K562 (cell line): ENCODE data around the gene CHAMP1. TPM values are rescaled to one million over a fixed set of nuclear protein-coding genes. Genes with fewer than 3 reads are reported as not detected.
A peak's percentile ranks its signal among the peaks of the same experiment; 100 is the strongest.

Experiments
- CBFA2T2 ChIP-seq: fragments of 450-650 bp; conservative IDR thresholded peaks from 2 replicates; pipeline ENCODE4 v1.6.1; 2017; ENCODE audit warnings: mild to moderate bottlenecking
- COPS2 ChIP-seq: fragments of 450-650 bp; conservative IDR thresholded peaks from 2 replicates; pipeline ENCODE4 v1.6.1; 2016; ENCODE audit warnings: mild to moderate bottlenecking, moderate library complexity
- EHMT2 ChIP-seq: fragments of 450-650 bp; IDR thresholded peaks from 2 replicates; pipeline ENCODE4 v1.6.1; 2018; ENCODE audit warnings: antibody characterized with exemption
- GATA2 ChIP-seq: sonication (generic); formaldehyde crosslinking; IDR thresholded peaks from 2 replicates; pipeline ENCODE4 v1.4.0; 2020; ENCODE audit warnings: mild to moderate bottlenecking, missing genetic modification reagents
- GTF2F1 ChIP-seq: IDR thresholded peaks from 2 replicates; pipeline ENCODE4 v1.6.1; 2011; ENCODE audit warnings: low read depth, low read length, improper control_type of control experiment
- RFX7 ChIP-seq: fragments of 250-450 bp; sonication (Bioruptor Pico); IDR thresholded peaks from 2 replicates; pipeline ENCODE4 v1.5.1; 2021; ENCODE audit warnings: mild to moderate bottlenecking
- SAP30 ChIP-seq: fragments of 200-600 bp; sonication (generic); IDR thresholded peaks from 2 replicates; pipeline ENCODE4 v1.6.1; 2012; ENCODE audit warnings: borderline replicate concordance, low read depth, mild to moderate bottlenecking, moderate library complexity, low read length, control low read depth, inconsistent platforms; ENCODE audit not compliant: insufficient read depth, poor library complexity, severe bottlenecking
- SIN3A ChIP-seq, 2 experiments: fragments of 150-350 bp in 1 of 2; IDR thresholded peaks; 2 replicates each; pipeline ENCODE4 v1.6.1; 2011 to 2016; ENCODE audit warnings: borderline replicate concordance in 2 of 2, low read depth in 2 of 2, low read length in 2 of 2, mild to moderate bottlenecking in 2 of 2, moderate library complexity in 2 of 2; ENCODE audit not compliant: control insufficient read depth in 1 of 2
- SMC3 ChIP-seq: conservative IDR thresholded peaks from 2 replicates; pipeline ENCODE4 v1.6.1; 2011; ENCODE audit warnings: low read depth, low read length, improper control_type of control experiment; ENCODE audit not compliant: insufficient read depth
- U2AF1 ChIP-seq: fragments of 200-400 bp; formaldehyde crosslinking; optimal IDR thresholded peaks from 2 replicates; pipeline ENCODE3; 2017; ENCODE audit warnings: mild to moderate bottlenecking, low read depth, low read length, moderate library complexity
- polyA plus RNA-seq, 8 experiments: library from polyadenylated mRNA; depleted of rRNA in 4 of 8; stranded (reverse) in 5 of 8; unstranded in 3 of 8; fragments of >200 nt; fragmentation: Nextera tagmentation in 2 of 8; fragmentation: Illumina TruSeq in 1 of 8; extraction: Ambion mirVana in 2 of 8; extraction: Trizol in 1 of 8; gene quantifications; 2 replicates each; pipeline versions ENCODE4 v1.2.1 to v1.2.3, GENCODE V29; 2011 to 2014; ENCODE audit warnings: inconsistent platforms in 1 of 8, missing spikeins in 1 of 8
- total RNA-seq, 7 experiments: library from RNA; depleted of rRNA in 6 of 7; stranded (reverse); fragments of >200 nt in 6 of 7; fragmentation: Illumina TruSeq in 2 of 7; extraction: Trizol in 2 of 7; gene quantifications; 2 replicates each; pipeline versions ENCODE4 v1.2.1 to v1.2.3, GENCODE V29; 2011 to 2021; ENCODE audit warnings: low replicate concordance in 1 of 7
- TF ChIP-seq, protein P1 (sequence below), 2 experiments: fragments of 450-650 bp; formaldehyde crosslinking in 1 of 2; IDR thresholded peaks; 2 replicates each; pipeline versions ENCODE4 v1.4.0 to v1.6.1; 2014 to 2020; ENCODE audit warnings: mild to moderate bottlenecking in 2 of 2, borderline replicate concordance in 1 of 2, low read depth in 1 of 2
- TF ChIP-seq, protein P2 (sequence below): IDR thresholded peaks from 2 replicates; pipeline ENCODE4 v1.6.1; 2011; ENCODE audit warnings: borderline replicate concordance, low read depth, mild to moderate bottlenecking, moderate library complexity, low read length; ENCODE audit not compliant: insufficient read depth, poor library complexity, severe bottlenecking
- TF ChIP-seq, protein P3 (sequence below): fragments of 200-800 bp; sonication (Bioruptor generic); IDR thresholded peaks from 2 replicates; pipeline ENCODE4 v1.6.1; 2017; ENCODE audit warnings: missing genetic modification characterization, missing compliant biosample characterization

The CHAMP1 gene
- total and polyA plus RNA-seq, 9 of the 15 experiments (the other 6 are each of a cell fraction or from before 2014, with no cell fraction given) = 0.70 to 40.6 (median 15.3) TPM

DNA sequence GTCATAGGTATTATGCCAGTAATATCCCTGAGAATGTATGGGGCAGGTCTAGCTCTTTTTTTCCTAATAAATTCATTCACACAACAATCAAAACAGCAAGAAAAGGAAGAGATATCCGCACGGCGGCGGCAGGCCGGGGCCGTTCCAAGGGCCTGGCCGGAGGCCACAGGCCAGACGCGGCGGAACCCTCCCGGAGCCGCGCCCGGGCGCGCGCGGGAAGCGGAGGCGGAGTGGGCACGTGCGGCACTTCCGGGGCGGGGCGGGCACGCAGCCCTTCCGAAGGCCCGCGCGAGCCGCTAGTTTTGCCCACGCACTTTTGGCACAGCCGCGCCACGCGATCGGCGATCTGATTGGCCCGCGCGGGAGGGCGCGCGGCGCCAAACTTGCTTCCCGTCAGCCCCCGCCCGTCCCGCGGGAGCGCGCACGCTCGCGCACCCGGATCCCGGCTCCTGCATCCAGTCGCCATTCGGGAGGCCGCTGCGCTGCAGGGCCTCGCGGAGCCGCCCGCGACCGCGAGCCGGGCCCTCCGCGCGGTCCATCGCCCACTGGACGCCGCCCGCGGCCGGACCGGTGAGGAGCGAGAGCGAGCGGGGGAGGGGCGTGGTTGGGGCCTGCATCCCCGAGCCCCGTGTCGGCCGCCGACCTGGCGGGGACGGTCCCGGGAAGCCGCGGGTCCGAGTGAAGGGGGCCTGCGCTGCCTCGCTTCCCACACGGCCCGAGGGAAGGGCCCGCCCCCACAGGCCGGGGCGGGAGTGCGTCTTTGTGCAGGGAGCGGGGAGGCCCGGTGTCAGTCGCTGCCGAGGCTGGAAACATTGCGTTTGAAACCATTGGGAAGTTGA is at the start of gene CHAMP1 (continued):
- TF ChIP-seq, protein P1, sequence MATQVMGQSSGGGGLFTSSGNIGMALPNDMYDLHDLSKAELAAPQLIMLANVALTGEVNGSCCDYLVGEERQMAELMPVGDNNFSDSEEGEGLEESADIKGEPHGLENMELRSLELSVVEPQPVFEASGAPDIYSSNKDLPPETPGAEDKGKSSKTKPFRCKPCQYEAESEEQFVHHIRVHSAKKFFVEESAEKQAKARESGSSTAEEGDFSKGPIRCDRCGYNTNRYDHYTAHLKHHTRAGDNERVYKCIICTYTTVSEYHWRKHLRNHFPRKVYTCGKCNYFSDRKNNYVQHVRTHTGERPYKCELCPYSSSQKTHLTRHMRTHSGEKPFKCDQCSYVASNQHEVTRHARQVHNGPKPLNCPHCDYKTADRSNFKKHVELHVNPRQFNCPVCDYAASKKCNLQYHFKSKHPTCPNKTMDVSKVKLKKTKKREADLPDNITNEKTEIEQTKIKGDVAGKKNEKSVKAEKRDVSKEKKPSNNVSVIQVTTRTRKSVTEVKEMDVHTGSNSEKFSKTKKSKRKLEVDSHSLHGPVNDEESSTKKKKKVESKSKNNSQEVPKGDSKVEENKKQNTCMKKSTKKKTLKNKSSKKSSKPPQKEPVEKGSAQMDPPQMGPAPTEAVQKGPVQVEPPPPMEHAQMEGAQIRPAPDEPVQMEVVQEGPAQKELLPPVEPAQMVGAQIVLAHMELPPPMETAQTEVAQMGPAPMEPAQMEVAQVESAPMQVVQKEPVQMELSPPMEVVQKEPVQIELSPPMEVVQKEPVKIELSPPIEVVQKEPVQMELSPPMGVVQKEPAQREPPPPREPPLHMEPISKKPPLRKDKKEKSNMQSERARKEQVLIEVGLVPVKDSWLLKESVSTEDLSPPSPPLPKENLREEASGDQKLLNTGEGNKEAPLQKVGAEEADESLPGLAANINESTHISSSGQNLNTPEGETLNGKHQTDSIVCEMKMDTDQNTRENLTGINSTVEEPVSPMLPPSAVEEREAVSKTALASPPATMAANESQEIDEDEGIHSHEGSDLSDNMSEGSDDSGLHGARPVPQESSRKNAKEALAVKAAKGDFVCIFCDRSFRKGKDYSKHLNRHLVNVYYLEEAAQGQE (IDR thresholded peaks at IDR 0.05; ENCODE audit: borderline replicate concordance) = peak; percentile 26; the same call in 1 of the 2 replicates
- TF ChIP-seq, protein P1 (CRISPR knock-in tag; IDR thresholded peaks at IDR 0.05; ENCODE audit: low read depth) = no peak
- TF ChIP-seq COPS2 = no peak
- no peak for TF ChIP-seq SAP30
- no peak for TF ChIP-seq SMC3
- TF ChIP-seq, protein P2, sequence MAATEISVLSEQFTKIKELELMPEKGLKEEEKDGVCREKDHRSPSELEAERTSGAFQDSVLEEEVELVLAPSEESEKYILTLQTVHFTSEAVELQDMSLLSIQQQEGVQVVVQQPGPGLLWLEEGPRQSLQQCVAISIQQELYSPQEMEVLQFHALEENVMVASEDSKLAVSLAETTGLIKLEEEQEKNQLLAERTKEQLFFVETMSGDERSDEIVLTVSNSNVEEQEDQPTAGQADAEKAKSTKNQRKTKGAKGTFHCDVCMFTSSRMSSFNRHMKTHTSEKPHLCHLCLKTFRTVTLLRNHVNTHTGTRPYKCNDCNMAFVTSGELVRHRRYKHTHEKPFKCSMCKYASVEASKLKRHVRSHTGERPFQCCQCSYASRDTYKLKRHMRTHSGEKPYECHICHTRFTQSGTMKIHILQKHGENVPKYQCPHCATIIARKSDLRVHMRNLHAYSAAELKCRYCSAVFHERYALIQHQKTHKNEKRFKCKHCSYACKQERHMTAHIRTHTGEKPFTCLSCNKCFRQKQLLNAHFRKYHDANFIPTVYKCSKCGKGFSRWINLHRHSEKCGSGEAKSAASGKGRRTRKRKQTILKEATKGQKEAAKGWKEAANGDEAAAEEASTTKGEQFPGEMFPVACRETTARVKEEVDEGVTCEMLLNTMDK = no peak
- no peak for TF ChIP-seq GTF2F1
- TF ChIP-seq, protein P3, sequence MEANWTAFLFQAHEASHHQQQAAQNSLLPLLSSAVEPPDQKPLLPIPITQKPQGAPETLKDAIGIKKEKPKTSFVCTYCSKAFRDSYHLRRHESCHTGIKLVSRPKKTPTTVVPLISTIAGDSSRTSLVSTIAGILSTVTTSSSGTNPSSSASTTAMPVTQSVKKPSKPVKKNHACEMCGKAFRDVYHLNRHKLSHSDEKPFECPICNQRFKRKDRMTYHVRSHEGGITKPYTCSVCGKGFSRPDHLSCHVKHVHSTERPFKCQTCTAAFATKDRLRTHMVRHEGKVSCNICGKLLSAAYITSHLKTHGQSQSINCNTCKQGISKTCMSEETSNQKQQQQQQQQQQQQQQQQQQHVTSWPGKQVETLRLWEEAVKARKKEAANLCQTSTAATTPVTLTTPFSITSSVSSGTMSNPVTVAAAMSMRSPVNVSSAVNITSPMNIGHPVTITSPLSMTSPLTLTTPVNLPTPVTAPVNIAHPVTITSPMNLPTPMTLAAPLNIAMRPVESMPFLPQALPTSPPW = peak; percentile 79
- 0 out of 4 replicates have a peak, but pooled peaks of 1 of the 2 experiments have one; percentile 15 for TF ChIP-seq SIN3A (IDR thresholded peaks at IDR 0.05; ENCODE audit: borderline replicate concordance in 2 of 2, control insufficient read depth in 1 of 2, low read depth in 2 of 2, low read length in 2 of 2)
- no peak for TF ChIP-seq RFX7 (CRISPR knock-in tag)
- no peak for TF ChIP-seq EHMT2
- no peak for TF ChIP-seq CBFA2T2
- peak; percentile 35 for TF ChIP-seq U2AF1
- no peak for TF ChIP-seq GATA2 (CRISPR knock-in tag)
